H9 (cell line): ENCODE results near the gene PJA2. TPM values are rescaled to one million over a fixed set of nuclear protein-coding genes. Genes with fewer than 3 reads are reported as not detected.

Experiments used
- DNase-seq: peaks from one replicate; pipeline ENCODE4 v3.0.0-alpha.2; 2017
- H2AFZ ChIP-seq: one replicate; pipeline ENCODE4 v1.6.1; 2013; ENCODE audit warnings: mild to moderate bottlenecking, low read length, control low read depth, moderate library complexity
- H2AK5ac ChIP-seq: 2 replicates; pipeline ENCODE4 v1.6.1; 2013; ENCODE audit warnings: low read length, control low read depth, mixed read lengths; ENCODE audit not compliant: insufficient read length
- H2BK120ac ChIP-seq: one replicate; pipeline ENCODE4 v1.6.1; 2013; ENCODE audit warnings: low read depth, mild to moderate bottlenecking, low read length, control low read depth, inconsistent platforms; ENCODE audit not compliant: poor library complexity, severe bottlenecking
- H2BK12ac ChIP-seq: 2 replicates; pipeline ENCODE4 v1.6.1; 2013; ENCODE audit warnings: low read length, control low read depth, mixed read lengths, low read depth; ENCODE audit not compliant: insufficient read length
- H2BK15ac ChIP-seq: 2 replicates; pipeline ENCODE4 v1.6.1; 2013; ENCODE audit warnings: low read depth, low read length, control low read depth
- H2BK20ac ChIP-seq: one replicate; pipeline ENCODE4 v1.6.1; 2013; ENCODE audit warnings: low read depth, mild to moderate bottlenecking, low read length, control low read depth, inconsistent platforms; ENCODE audit not compliant: poor library complexity, severe bottlenecking
- H2BK5ac ChIP-seq: 2 replicates; pipeline ENCODE4 v1.6.1; 2013; ENCODE audit warnings: low read length, control low read depth, mixed read lengths; ENCODE audit not compliant: insufficient read length
- H3K14ac ChIP-seq: 2 replicates; pipeline ENCODE4 v1.6.1; 2013; ENCODE audit warnings: low read length, control low read depth; ENCODE audit not compliant: insufficient read depth
- H3K18ac ChIP-seq: 2 replicates; pipeline ENCODE4 v1.6.1; 2013; ENCODE audit warnings: low read depth, mild to moderate bottlenecking, mixed read lengths, low read length, control low read depth; ENCODE audit not compliant: insufficient read length
- H3K23ac ChIP-seq: 2 replicates; pipeline ENCODE4 v1.6.1; 2013; ENCODE audit warnings: low read length, control low read depth, mixed read lengths, low read depth; ENCODE audit not compliant: insufficient read length
- H3K23me2 ChIP-seq: 2 replicates; pipeline ENCODE4 v1.6.1; 2013; ENCODE audit warnings: low read depth, mild to moderate bottlenecking, mixed read lengths, low read length, control low read depth; ENCODE audit not compliant: insufficient read length, poor library complexity, severe bottlenecking
- H3K27ac ChIP-seq: 2 replicates; pipeline ENCODE4 v1.5.1; 2013; ENCODE audit warnings: low read length, control low read depth, mixed read lengths, low read depth; ENCODE audit not compliant: insufficient read length
- H3K27me3 ChIP-seq: 2 replicates; pipeline ENCODE4 v1.6.1; 2013; ENCODE audit warnings: low read length, control low read depth, inconsistent platforms; ENCODE audit not compliant: insufficient read depth
- H3K4ac ChIP-seq: 2 replicates; pipeline ENCODE4 v1.6.1; 2013; ENCODE audit warnings: low read depth, mild to moderate bottlenecking, control low read depth, inconsistent platforms, low read length, moderate library complexity
- H3K4me1 ChIP-seq: 2 replicates; pipeline ENCODE4 v1.6.1; 2013; ENCODE audit warnings: low read length, control low read depth, inconsistent platforms; ENCODE audit not compliant: insufficient read depth
- H3K4me2 ChIP-seq: 2 replicates; pipeline ENCODE4 v1.6.1; 2013; ENCODE audit warnings: low read length, control low read depth, mixed read lengths; ENCODE audit not compliant: insufficient read length, insufficient read depth
- H3K56ac ChIP-seq: 2 replicates; pipeline ENCODE4 v1.6.1; 2013; ENCODE audit warnings: low read depth, mild to moderate bottlenecking, mixed read lengths, low read length, control low read depth; ENCODE audit not compliant: insufficient read length
- H3K79me1 ChIP-seq: 2 replicates; pipeline ENCODE4 v1.6.1; 2013; ENCODE audit warnings: low read depth, mild to moderate bottlenecking, moderate library complexity, low read length, control low read depth, inconsistent platforms; ENCODE audit not compliant: insufficient read depth, poor library complexity, severe bottlenecking
- H3K79me2 ChIP-seq: 2 replicates; pipeline ENCODE4 v1.6.1; 2013; ENCODE audit warnings: low read length, control low read depth, inconsistent platforms; ENCODE audit not compliant: insufficient read depth
- H3K9ac ChIP-seq: 2 replicates; pipeline ENCODE4 v1.6.1; 2013; ENCODE audit warnings: low read length, control low read depth, mixed read lengths; ENCODE audit not compliant: insufficient read length; ENCODE audit errors: extremely low read depth
- H3K9me3 ChIP-seq: one replicate; pipeline ENCODE4 v1.6.1; 2013; ENCODE audit warnings: low read depth, low read length, inconsistent platforms; ENCODE audit not compliant: control insufficient read depth
- H3T11ph ChIP-seq: one replicate; pipeline ENCODE4 v1.6.1; 2013; ENCODE audit warnings: mild to moderate bottlenecking, low read length, control low read depth, inconsistent platforms
- H4K20me1 ChIP-seq: one replicate; pipeline ENCODE4 v1.6.1; 2013; ENCODE audit not compliant: control insufficient read depth, insufficient read length, insufficient read depth
- H4K5ac ChIP-seq: 2 replicates; pipeline ENCODE4 v1.6.1; 2013; ENCODE audit warnings: low read depth, mild to moderate bottlenecking, mixed read lengths, low read length, control low read depth; ENCODE audit not compliant: insufficient read length
- H4K8ac ChIP-seq: replicated peaks from 2 replicates; pipeline ENCODE4 v1.6.1; 2013; ENCODE audit warnings: low read length, control low read depth, mixed read lengths, low read depth; ENCODE audit not compliant: insufficient read length
- H4K91ac ChIP-seq: 2 replicates; pipeline ENCODE4 v1.6.1; 2013; ENCODE audit warnings: low read depth, mild to moderate bottlenecking, moderate library complexity, mixed read lengths, low read length, control low read depth; ENCODE audit not compliant: insufficient read length
- H3K27ac Mint-ChIP-seq, 3 experiments: 2 replicates in 2 of 3; 3 replicates in 1 of 3; pipeline ENCODE4 v1.8.0; 2020 to 2021; ENCODE audit warnings: mixed read lengths in 3 of 3, mild to moderate bottlenecking in 1 of 3, moderate library complexity in 1 of 3
- H3K27me3 Mint-ChIP-seq: 2 replicates; pipeline ENCODE4 v1.8.0; 2021; ENCODE audit warnings: low read depth, mild to moderate bottlenecking, moderate library complexity, mixed read lengths
- H3K36me3 Mint-ChIP-seq, 3 experiments: 2 replicates in 2 of 3; 3 replicates in 1 of 3; pipeline ENCODE4 v1.8.0; 2020 to 2021; ENCODE audit warnings: low read depth in 3 of 3, mixed read lengths in 3 of 3; ENCODE audit not compliant: insufficient read depth in 1 of 3
- H3K4me1 Mint-ChIP-seq, 2 experiments: 2 replicates each; pipeline ENCODE4 v1.8.0; 2020; ENCODE audit warnings: mixed read lengths in 2 of 2
- H3K4me3 Mint-ChIP-seq, 2 experiments: 2 replicates in 1 of 2; 3 replicates in 1 of 2; pipeline ENCODE4 v1.8.0; 2020 to 2021; ENCODE audit warnings: mild to moderate bottlenecking in 2 of 2, mixed read lengths in 2 of 2, moderate library complexity in 1 of 2
- H3K9me3 Mint-ChIP-seq, 2 experiments: 2 replicates in 1 of 2; 3 replicates in 1 of 2; pipeline ENCODE4 v1.8.0; 2020; ENCODE audit warnings: mild to moderate bottlenecking in 2 of 2, mixed read lengths in 2 of 2, moderate library complexity in 1 of 2
- CTCF ChIP-seq: fragments of 200-600 bp; sonication (generic); conservative IDR thresholded peaks from 3 replicates; pipeline ENCODE4 v1.8.0; 2021; ENCODE audit warnings: antibody characterized with exemption, mild to moderate bottlenecking
- WGBS: extraction: QIAGEN DNeasy Blood & Tissue Kit; methylation state at CpG from one replicate; pipeline ENCODE4 v1.1.7; 2013; ENCODE audit warnings: missing lambda C conversion rate, low lambda C conversion rate, mixed read lengths; ENCODE audit not compliant: insufficient read length; ENCODE audit errors: extremely low coverage; 5-methylcytosine and 5-hydroxymethylcytosine counted together
- total RNA-seq: library from RNA; stranded (reverse); gene quantifications from 2 replicates; pipeline ENCODE4 v1.2.1, GENCODE V29; 2021

PJA2 gene
- total RNA-seq, 1 experiment from 2014 or later, result 41.5 TPM

- DNase-seq, result no peak
- Histone ChIP-seq H4K5ac (no peak overlapping the region), H2BK120ac (no peak overlapping the region), H3K9ac (no peak overlapping the region), H3K27ac (no peak overlapping the region), H3K4me2 (no peak overlapping the region), H4K91ac (no peak overlapping the region), H2AK5ac (no peak overlapping the region), H2BK12ac (no peak overlapping the region), H2BK5ac (no peak overlapping the region), H4K20me1 (no peaks in the 10 kb centered on the region), H3K4me1 (no peaks in the 10 kb centered on the region), H2AFZ (no peak overlapping the region), H2BK20ac (no peak overlapping the region), H3K18ac (no peak overlapping the region), H3T11ph (no peak overlapping the region), H3K23me2 (no peaks in the 10 kb centered on the region), H3K27me3 (no peaks in the 10 kb centered on the region), H4K8ac (no peak overlapping the region), H3K9me3 (no peaks in the 10 kb centered on the region), H2BK15ac (no peak overlapping the region), H3K56ac (no peak overlapping the region), H3K4ac (no peak overlapping the region), H3K14ac (no peak overlapping the region), H3K23ac (no peak overlapping the region), H3K79me1 (no peaks in the 10 kb centered on the region), H3K79me2 (no peaks in the 10 kb centered on the region)
- Mint-ChIP-seq H3K27me3 (no peaks in the 10 kb centered on the region), H3K4me3 (no peak overlapping the region), H3K9me3 (no peaks in the 10 kb centered on the region), H3K4me1 (peaks cover 8 to 11% of the 10 kb centered on the region in 2 experiments), H3K27ac (no peak overlapping the region; a peak in 1 of 7 replicates), H3K36me3 (peaks cover 0 to 5% (median 0%) of the 10 kb centered on the region in 3 experiments; a peak in 3 of 7 replicates)
- TF ChIP-seq CTCF, result no peak
- WGBS, result no CpG with 5 or more reads among the region's 4 CpGs
Measured at GRCh38 chr5:109329333-109330237, 80.2 kb downstream of the PJA2 start.
